H1 (cell line): ENCODE measurements around the gene CACUL1. TPM values are rescaled to one million over a fixed set of nuclear protein-coding genes. Genes with fewer than 3 reads are reported as not detected.

Experiments
- CTCF ChIA-PET: fragments of 300-600 bp; sonication (Branson Sonifier 250); formaldehyde crosslinking; loops from one replicate; lab custom pipeline; 2021; ENCODE audit not compliant: partially characterized antibody; lab: Charles Lee
- POLR2A ChIA-PET: fragments of 300-600 bp; sonication (Branson Sonifier 250); formaldehyde crosslinking; loops from one replicate; lab custom pipeline; 2021; ENCODE audit warnings: inconsistent platforms; ENCODE audit not compliant: partially characterized antibody; lab: Charles Lee
- DNase-seq, 2 experiments: peaks; one replicate each; pipeline versions ENCODE4 v3.0.0 to v3.0.0-alpha.2; 2010 to 2022; ENCODE audit warnings: low spot score in 2 of 2, low read depth in 1 of 2, mixed read lengths in 1 of 2
- FAIRE-seq: peaks from 2 replicates; lab custom pipeline; 2011; peaks lifted over from hg19 to GRCh38; lab: Jason Lieb, UNC
- H2AFZ ChIP-seq: 2 replicates; pipeline ENCODE4 v1.8.1; 2012; ENCODE audit warnings: low read length, inconsistent platforms
- H2AK5ac ChIP-seq: 2 replicates; pipeline ENCODE4 v1.6.1; 2013; ENCODE audit warnings: low read depth, low read length
- H2BK120ac ChIP-seq: replicated peaks from 2 replicates; pipeline ENCODE3; 2013; ENCODE audit warnings: low read depth, low read length, inconsistent platforms
- H2BK12ac ChIP-seq: 2 replicates; pipeline ENCODE4 v1.6.1; 2013; ENCODE audit warnings: low read depth, low read length
- H2BK15ac ChIP-seq: 2 replicates; pipeline ENCODE4 v1.6.1; 2013; ENCODE audit warnings: low read length
- H2BK20ac ChIP-seq: 2 replicates; pipeline ENCODE4 v1.6.1; 2013; ENCODE audit warnings: low read length
- H2BK5ac ChIP-seq: 2 replicates; pipeline ENCODE4 v1.6.1; 2013; ENCODE audit warnings: low read depth, low read length
- H3K14ac ChIP-seq: 2 replicates; pipeline ENCODE4 v1.6.1; 2013; ENCODE audit warnings: inconsistent platforms; ENCODE audit not compliant: insufficient read length
- H3K18ac ChIP-seq: 2 replicates; pipeline ENCODE4 v1.6.1; 2013; ENCODE audit warnings: low read length; ENCODE audit errors: extremely low read depth
- H3K23ac ChIP-seq: 2 replicates; pipeline ENCODE4 v1.6.1; 2013; ENCODE audit warnings: inconsistent platforms; ENCODE audit not compliant: insufficient read length
- H3K23me2 ChIP-seq: 2 replicates; pipeline ENCODE4 v1.6.1; 2013; ENCODE audit warnings: low read depth, low read length
- H3K27ac ChIP-seq: 2 replicates; pipeline ENCODE4 v1.6.1; 2011; ENCODE audit warnings: low read depth, low read length, inconsistent platforms
- H3K27me3 ChIP-seq, 4 experiments: replicated peaks in 1 of 4; 1 replicate in 1 of 4; 2 replicates in 3 of 4; pipeline versions ENCODE4 v1.6.1 to v1.8.1; 2011 to 2013; ENCODE audit warnings: low read length in 3 of 4, mild to moderate bottlenecking in 3 of 4, inconsistent platforms in 2 of 4, mixed read lengths in 2 of 4, moderate library complexity in 1 of 4; ENCODE audit not compliant: control insufficient read depth in 3 of 4, insufficient read depth in 3 of 4; ENCODE audit errors: extremely low read depth in 1 of 4
- H3K36me3 ChIP-seq, 4 experiments: 2 replicates each; pipeline versions ENCODE4 v1.6.1 to v1.8.1; 2011 to 2013; ENCODE audit warnings: mild to moderate bottlenecking in 4 of 4, low read length in 3 of 4, moderate library complexity in 2 of 4, control low read depth in 1 of 4, inconsistent platforms in 1 of 4; ENCODE audit not compliant: insufficient read depth in 4 of 4, control insufficient read depth in 2 of 4
- H3K4ac ChIP-seq: replicated peaks from 2 replicates; pipeline ENCODE3; 2013; ENCODE audit warnings: low read length, low read depth, mixed read lengths, inconsistent platforms; ENCODE audit not compliant: insufficient read length
- H3K4me1 ChIP-seq, 4 experiments: replicated peaks in 1 of 4; 1 replicate in 1 of 4; 2 replicates in 3 of 4; pipeline versions ENCODE4 v1.6.1 to v1.8.1; 2011 to 2013; ENCODE audit warnings: low read length in 3 of 4, inconsistent platforms in 2 of 4, mixed read lengths in 1 of 4; ENCODE audit not compliant: insufficient read depth in 4 of 4, control insufficient read depth in 3 of 4
- H3K4me2 ChIP-seq, 2 experiments: 2 replicates each; pipeline versions ENCODE4 v1.6.1 to v1.8.1; 2011 to 2013; ENCODE audit warnings: low read depth in 2 of 2, low read length in 2 of 2, control low read depth in 1 of 2, inconsistent platforms in 1 of 2, mild to moderate bottlenecking in 1 of 2; ENCODE audit not compliant: insufficient read depth in 1 of 2
- H3K4me3 ChIP-seq, 4 experiments: fragments of 200-600, 300-600 bp in 1 of 4; sonication (generic), shearing (Covaris generic), sonication (Bioruptor Twin) in 1 of 4; 2 replicates each; pipeline versions ENCODE4 v1.5.1 to v1.8.1; 2011 to 2016; ENCODE audit warnings: low read length in 4 of 4, low read depth in 3 of 4, control low read depth in 2 of 4, inconsistent platforms in 2 of 4, mild to moderate bottlenecking in 2 of 4, mixed read lengths in 1 of 4, moderate library complexity in 1 of 4; ENCODE audit not compliant: insufficient read depth in 2 of 4; ENCODE audit errors: extremely low read depth in 1 of 4
- H3K56ac ChIP-seq: replicated peaks from 2 replicates; pipeline ENCODE3; 2013; ENCODE audit warnings: low read depth, mild to moderate bottlenecking, mixed read lengths, low read length, inconsistent platforms; ENCODE audit not compliant: insufficient read length
- H3K79me1 ChIP-seq: 2 replicates; pipeline ENCODE4 v1.6.1; 2013; ENCODE audit warnings: low read depth, low read length, control low read depth
- H3K79me2 ChIP-seq, 2 experiments: 2 replicates each; pipeline versions ENCODE4 v1.6.1 to v1.8.1; 2012 to 2013; ENCODE audit warnings: low read length in 2 of 2, mild to moderate bottlenecking in 2 of 2, inconsistent platforms in 1 of 2; ENCODE audit not compliant: insufficient read depth in 2 of 2, control insufficient read depth in 1 of 2
- H3K9ac ChIP-seq, 4 experiments: replicated peaks in 1 of 4; 1 replicate in 1 of 4; 2 replicates in 3 of 4; pipeline versions ENCODE4 v1.6.1 to v1.8.1; 2011 to 2013; ENCODE audit warnings: low read depth in 3 of 4, low read length in 3 of 4, control low read depth in 2 of 4, mild to moderate bottlenecking in 2 of 4, moderate library complexity in 2 of 4, inconsistent platforms in 1 of 4; ENCODE audit errors: extremely low read depth in 1 of 4
- H3K9me3 ChIP-seq, 2 experiments: 2 replicates each; pipeline versions ENCODE4 v1.6.1 to v1.8.1; 2012 to 2013; ENCODE audit warnings: mild to moderate bottlenecking in 2 of 2, moderate library complexity in 2 of 2, control low read depth in 1 of 2, inconsistent platforms in 1 of 2, low read depth in 1 of 2, low read length in 1 of 2, mixed read lengths in 1 of 2; ENCODE audit not compliant: insufficient read depth in 2 of 2
- H4K20me1 ChIP-seq, 2 experiments: replicated peaks in 1 of 2; 2 replicates each; pipeline versions ENCODE3 to v1.8.1; 2011 to 2013; ENCODE audit warnings: inconsistent platforms in 2 of 2, low read length in 2 of 2, mild to moderate bottlenecking in 1 of 2; ENCODE audit not compliant: insufficient read depth in 2 of 2, control insufficient read depth in 1 of 2
- H4K5ac ChIP-seq: 2 replicates; pipeline ENCODE4 v1.6.1; 2013; ENCODE audit warnings: low read length, low read depth, mixed read lengths, inconsistent platforms; ENCODE audit not compliant: insufficient read length
- H4K8ac ChIP-seq: 2 replicates; pipeline ENCODE4 v1.8.0; 2013; ENCODE audit warnings: mild to moderate bottlenecking, moderate library complexity, low read length, inconsistent platforms; ENCODE audit not compliant: insufficient read depth; ENCODE audit errors: extremely low read depth
- H4K91ac ChIP-seq: replicated peaks from 2 replicates; pipeline ENCODE3; 2013; ENCODE audit warnings: low read length, mixed read lengths, inconsistent platforms; ENCODE audit not compliant: insufficient read length
- SIX5 ChIP-seq: IDR thresholded peaks from 2 replicates; pipeline ENCODE4 v1.6.1; 2011; ENCODE audit warnings: mild to moderate bottlenecking, low read depth, low read length
- WGBS, 2 experiments: shearing (Covaris generic) in 1 of 2; methylation state at CpG; one replicate each; pipeline versions ENCODE4 v1.1.6 to v1.1.7; 2013 to 2015; ENCODE audit warnings: low lambda C conversion rate in 2 of 2, mixed read lengths in 2 of 2, inconsistent platforms in 1 of 2, low coverage in 1 of 2, missing lambda C conversion rate in 1 of 2; ENCODE audit not compliant: insufficient replicate concordance in 2 of 2, insufficient coverage in 1 of 2, insufficient read length in 1 of 2; ENCODE audit errors: extremely low coverage in 1 of 2, missing lambda C conversion rate in 1 of 2; 5-methylcytosine and 5-hydroxymethylcytosine counted together
- polyA plus RNA-seq, 7 experiments: library from polyadenylated mRNA; depleted of rRNA in 3 of 7; stranded (reverse) in 5 of 7; unstranded in 2 of 7; fragments of >200 nt in 5 of 7; fragments of 200-250 nt in 2 of 7; gene quantifications; 1 replicate in 5 of 7; 2 replicates in 1 of 7; 4 replicates in 1 of 7; pipeline versions ENCODE4 v1.2.1 to v1.2.3, GENCODE V29; 2011 to 2013; ENCODE audit warnings: missing spikeins in 2 of 7, mixed read lengths in 2 of 7
- total RNA-seq: library from RNA; stranded (reverse); fragmentation: NEBNext Ultra II Directional; extraction: Animal tissue kit (Norgen Biotek cat#: 25700); gene quantifications from 2 replicates; pipeline ENCODE4 v1.2.1, GENCODE V29; 2021

CACUL1 gene
- total and polyA plus RNA-seq, 2 of the 8 experiments (the other 6 are each of a cell fraction or from before 2014, with no cell fraction given) = 6.5 to 34.2 TPM

DNA sequence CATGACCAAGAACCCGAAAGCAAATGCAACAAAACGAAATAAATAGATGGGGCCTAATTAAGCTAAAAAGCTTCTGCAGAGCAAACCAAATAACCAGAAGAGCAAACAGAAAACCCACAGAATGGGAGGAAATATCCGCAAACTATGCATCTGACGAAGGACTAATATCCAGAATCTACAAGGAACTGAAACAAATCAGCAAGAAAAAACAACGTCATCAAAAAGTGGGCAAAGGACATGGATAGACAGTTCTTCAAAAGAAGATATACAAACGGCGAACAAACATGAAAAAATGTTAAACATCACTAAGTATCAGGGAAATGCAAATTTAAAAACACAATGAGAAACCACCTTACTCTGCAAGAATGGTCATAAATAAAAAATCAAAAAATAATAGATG is 35.3 kb upstream of the CACUL1 start:
- H4K5ac ChIP-seq = no peak overlapping the region
- no peaks in the 10 kb centered on the region for H3K36me3 ChIP-seq
- H3K4me3 ChIP-seq = no peak overlapping the region
- DNase-seq = no peak
- no peak for TF ChIP-seq SIX5
- H4K20me1 ChIP-seq = no peaks in the 10 kb centered on the region
- H4K8ac ChIP-seq = no peak overlapping the region
- H4K91ac ChIP-seq = no peak overlapping the region
- no peak overlapping the region for H2BK12ac ChIP-seq
- ChIA-PET CTCF (no interaction called here), POLR2A (interaction anchor here (0.9 kb wide), 1 partner anchor 15 kb away, joined by 3 read pairs; no protein-coding TSS in a partner anchor)
- H3K23me2 ChIP-seq = no peaks in the 10 kb centered on the region
- H2BK120ac ChIP-seq = no peak overlapping the region
- no peak overlapping the region for H3K14ac ChIP-seq
- H3K18ac ChIP-seq = no peak overlapping the region
- no peaks in the 10 kb centered on the region for H3K79me2 ChIP-seq
- no peak overlapping the region for H3K27ac ChIP-seq
- H2BK5ac ChIP-seq = no peak overlapping the region
- no peak for FAIRE-seq
- H3K27me3 ChIP-seq = no peaks in the 10 kb centered on the region
- H2BK15ac ChIP-seq = no peak overlapping the region
- H3K4me2 ChIP-seq = no peak overlapping the region
- no peak overlapping the region for H2AK5ac ChIP-seq
- no peak overlapping the region for H3K4ac ChIP-seq
- no peaks in the 10 kb centered on the region for H3K4me1 ChIP-seq
- no peaks in the 10 kb centered on the region for H3K9me3 ChIP-seq
- no peak overlapping the region for H2BK20ac ChIP-seq
- no peak overlapping the region for H3K23ac ChIP-seq
- H2AFZ ChIP-seq = no peak overlapping the region
- H3K79me1 ChIP-seq = no peaks in the 10 kb centered on the region
- no peak overlapping the region for H3K9ac ChIP-seq
- no peak overlapping the region for H3K56ac ChIP-seq
- WGBS, 2 experiments = 90% methylated on average over 7 of the region's 7 CpGs; no CpG with 5 or more reads in 1 of the 2 experiments
